HG02759 (cell line): ENCODE results near the gene SHQ1.
"Not testable (repeated sequence)": the region's sequence is repeated elsewhere in the genome, so short reads cannot be mapped to it uniquely, and the experiment has no call there.

Source experiments
- ATAC-seq: cut with Tn5 transposase; IDR thresholded peaks from one replicate; pipeline ENCODE4 v1.9.1; 2021; ENCODE audit warnings: mild to moderate bottlenecking, moderate library complexity; ENCODE audit not compliant: unreplicated experiment

Gene SHQ1

DNA sequence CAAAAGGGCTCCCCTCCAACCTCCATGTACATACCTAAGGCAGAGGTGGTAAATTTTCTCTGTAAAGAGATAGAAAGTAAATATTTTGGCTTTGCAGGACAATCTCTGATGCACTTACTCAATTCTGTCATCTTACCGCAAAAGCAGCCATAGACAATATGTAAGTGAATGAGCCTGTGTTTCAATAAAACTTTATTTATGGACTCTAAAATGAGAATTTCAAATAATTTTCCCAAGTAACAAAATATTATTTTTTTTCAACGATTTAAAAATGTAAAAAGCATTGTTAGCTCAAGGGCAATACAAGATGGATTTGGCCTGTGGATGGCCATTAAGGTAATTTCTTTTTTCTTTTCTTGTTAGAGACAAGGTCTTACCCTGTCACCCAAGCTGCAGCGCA lies 44.7 kb downstream of the SHQ1 start:
- ATAC-seq: no peak

DNA sequence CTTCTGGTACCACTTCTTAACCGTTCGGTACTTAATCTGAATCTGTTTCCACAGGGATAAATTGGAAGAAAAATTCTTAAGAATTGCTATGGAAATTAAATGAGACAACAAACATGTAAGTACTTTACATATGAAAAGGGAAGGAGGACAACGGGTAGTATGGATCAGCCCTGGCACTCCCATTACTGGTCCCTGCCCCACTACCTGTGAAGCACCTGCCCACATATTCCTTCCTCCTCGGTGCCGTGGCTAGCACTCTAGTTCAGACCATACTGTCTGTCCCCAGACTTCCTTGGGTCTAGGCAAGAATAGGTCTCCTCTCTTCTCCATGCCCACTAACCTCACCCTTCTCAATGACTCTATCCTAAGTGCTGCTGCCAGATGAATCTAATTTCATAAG lies 46.2 kb downstream of the SHQ1 start:
- ATAC-seq: no peak

DNA sequence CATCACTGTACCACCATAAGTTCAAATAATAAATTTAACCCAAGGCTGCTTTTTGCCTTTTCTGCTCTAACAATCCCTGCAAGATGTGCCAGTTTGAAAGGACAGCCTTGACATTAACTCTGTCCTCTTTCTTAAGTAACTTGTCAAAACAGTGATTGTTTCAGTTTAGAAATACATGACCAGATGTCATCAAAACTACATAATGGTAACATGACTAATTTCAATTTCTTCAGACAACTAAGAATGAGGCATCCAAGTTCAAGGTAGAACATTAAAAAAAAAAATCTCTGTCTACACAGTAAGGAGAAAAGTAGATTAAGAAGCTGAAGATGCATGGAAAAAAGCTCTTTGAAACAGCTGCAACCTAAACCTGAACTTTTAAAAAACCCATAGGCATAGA lies 47.4 kb downstream of the SHQ1 start:
- no peak for ATAC-seq

DNA sequence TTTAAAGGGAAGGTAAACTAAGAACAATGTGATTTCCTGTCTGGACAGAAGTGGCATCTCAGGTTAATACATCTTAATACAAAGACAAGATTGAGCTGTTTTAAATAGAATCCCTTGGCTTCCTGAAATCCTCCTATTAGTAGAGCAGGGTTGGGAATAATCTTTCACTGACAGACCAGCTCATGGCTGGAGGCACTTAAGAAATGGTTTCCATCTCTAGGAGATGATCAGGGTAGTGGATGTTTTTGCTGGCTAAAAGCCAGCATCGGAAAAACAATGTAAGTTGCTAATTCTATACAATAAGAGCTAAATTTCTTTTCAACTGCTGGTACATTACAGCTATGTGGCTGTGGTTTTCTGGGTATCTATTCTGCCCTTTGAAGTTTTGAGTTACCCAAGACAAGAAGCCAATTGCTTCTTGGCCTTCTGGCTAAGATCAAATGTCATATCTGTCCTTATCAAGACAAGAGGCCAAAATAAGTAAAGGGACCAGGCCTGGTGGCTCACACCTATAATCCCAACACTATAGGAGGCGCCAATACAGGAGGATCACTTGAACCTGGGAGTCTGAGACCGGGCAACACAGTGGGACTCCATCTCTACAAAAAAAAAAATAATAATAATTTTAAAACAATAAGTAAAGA lies 49.6 kb downstream of the SHQ1 start:
- ATAC-seq: no peak

DNA sequence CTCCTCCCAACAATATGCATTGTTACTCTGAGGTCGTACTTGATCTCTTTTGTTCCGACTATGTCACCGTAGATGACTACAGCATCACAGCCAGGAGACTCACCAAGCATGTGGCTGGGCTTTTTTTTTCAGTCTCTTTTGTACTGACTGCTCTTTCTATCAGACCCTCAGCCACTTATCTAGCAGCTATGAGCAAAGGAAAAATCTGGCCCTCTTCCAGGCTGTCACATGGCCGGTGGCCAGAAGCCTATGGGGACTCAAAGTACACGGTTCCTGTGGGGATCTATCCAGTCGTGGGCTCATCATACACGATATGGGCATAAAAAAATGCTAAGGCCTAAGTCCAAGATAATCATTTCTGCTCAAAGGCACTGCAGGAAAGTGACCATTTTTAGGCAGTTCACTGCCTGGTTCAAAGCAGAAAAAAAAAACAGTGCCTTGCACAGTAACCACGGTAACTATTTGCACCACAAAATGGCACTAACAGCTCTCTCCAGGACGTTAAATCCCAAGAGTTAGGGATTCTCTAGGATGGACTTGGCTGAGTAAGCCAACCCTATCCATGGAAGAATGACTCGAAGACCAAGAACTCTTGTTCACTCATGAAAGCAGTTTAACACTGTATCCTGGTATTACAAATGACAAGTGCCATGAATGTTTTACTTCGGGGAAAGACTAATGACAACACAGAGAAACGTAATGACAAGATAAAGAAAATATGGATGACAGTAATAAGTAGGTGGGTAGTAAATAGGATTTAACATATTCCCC lies 50.3 kb downstream of the SHQ1 start:
- ATAC-seq: no peak

DNA sequence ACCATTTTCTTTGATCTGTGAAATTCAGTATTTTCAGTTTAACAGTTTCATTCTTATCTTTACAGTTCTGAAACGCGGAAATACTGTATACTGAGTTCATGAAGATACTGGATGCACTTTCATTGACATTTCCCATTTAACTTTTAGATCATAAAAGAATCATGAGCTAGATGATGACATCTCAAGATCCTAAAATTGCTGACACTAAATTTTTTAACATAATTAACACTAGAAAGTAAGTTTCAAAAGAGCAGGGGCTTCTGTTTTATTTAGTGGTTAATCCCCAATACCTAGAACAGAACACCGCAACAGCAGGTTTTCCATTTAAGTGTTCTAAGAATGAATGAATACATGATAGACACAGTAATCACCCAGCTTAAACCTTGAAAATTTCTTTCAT lies 54.2 kb downstream of the SHQ1 start:
- ATAC-seq: no peak

DNA sequence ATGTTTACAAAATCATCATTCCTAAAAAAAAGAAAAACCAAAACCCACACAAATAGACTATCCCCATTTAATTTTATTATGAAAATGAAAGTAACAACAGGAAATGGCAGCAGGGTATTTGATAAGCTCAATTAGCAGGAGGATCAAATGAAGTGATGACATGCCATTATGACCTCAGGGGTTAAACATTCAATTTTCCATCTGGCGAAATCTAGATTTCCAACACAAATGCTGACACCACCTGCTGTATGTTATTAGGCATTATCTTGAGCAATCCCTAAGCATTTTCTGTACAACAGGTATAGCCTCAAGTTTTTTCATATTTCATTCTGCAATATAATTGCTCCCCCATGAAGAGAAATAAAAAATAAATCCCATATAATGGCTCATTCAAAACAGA lies 57.1 kb downstream of the SHQ1 start:
- no peak for ATAC-seq

DNA sequence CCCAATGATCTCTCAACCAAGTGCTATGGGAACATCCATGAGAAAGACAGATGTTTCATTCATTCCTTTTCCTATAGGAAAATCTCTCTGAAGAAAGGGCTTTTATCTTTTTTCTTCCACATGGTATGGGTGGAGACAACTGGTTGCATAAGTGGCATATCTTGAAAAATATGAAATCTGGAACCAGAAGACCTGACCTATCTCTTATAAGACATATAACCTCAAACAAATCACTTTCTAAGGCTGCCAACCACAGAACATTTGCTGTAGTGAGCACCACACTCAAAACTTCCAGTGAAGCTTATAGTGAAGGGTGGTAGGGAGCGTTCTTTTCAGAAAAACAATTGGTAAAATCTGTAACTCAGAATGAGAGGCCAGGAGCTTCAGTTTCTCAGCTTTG lies 58.5 kb downstream of the SHQ1 start:
- no peak for ATAC-seq

DNA sequence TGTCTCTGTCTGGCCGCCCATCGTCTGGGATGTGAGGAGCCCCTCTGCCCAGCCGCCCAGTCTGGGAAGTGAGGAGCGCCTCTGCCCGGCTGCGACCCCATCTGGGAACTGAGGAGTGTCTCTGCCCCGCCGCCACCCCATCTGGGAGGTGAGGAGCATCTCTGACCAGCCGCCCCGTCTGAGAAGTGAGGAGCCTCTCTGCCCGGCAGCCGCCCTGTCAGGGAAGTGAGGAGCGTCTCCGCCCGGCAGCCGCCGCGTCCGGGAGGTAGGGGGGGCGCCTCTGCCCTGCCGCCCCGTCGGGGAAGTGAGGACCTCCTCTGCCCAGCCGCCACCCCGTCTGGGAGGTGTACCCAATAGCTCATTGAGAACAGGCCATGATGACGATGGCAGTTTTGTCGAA lies 60.0 kb downstream of the SHQ1 start:
- ATAC-seq: not testable (repeated sequence)

DNA sequence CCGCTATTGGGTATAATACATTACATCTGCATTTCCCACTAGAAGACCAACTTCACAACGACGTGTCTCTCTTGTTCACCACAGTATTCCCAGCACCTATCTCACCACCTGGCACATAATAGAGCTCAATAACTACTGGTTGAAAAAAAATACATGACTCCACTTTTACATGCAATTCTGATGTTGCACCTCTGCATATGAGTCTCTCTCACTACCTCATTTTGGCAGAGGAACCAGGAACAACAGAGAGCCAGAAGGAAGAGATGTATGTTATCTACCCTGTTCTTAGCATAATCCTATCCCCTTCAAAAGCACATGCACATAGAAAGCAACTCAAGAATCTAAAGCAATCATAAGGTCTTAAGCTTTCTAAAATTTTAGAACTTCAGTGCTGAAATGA lies 61.6 kb downstream of the SHQ1 start:
- no peak for ATAC-seq

DNA sequence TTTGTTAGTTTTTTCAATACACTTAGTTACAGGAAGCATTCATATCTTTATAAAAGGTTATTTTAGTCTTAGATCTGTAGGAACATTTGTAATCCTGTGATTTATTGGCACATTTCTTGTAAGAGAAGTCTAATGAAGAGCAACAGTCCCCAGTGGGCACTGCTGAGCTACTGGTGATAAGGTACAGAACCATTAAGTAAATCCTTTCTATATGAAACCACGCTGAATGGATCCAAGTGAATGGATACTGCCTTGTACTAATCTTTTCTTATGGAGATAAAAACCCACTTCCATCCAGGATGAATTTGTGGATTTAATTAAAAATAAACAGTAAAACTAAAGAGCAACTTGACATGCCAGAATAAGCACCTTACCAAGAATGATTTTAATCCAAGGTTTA lies 64.0 kb downstream of the SHQ1 start:
- no peak for ATAC-seq

DNA sequence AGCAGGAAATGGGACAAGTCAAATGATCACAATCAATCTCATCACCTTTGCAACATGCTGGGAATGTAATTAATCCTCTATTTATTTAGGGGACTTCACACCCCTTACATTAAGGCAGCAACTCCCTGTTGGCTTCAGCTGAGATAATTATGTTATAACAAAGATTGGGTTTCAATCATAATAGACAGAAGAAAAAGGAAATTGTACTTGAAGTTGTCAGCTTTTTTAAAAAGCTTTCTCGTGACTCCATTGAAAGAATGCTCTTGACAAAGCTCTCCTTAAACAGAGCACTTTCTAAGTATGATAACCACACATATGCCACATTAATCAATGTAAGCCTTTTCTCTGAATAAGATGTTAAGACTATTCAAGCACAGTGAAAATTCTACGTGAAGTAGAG lies 65.7 kb downstream of the SHQ1 start:
- ATAC-seq: no peak

DNA sequence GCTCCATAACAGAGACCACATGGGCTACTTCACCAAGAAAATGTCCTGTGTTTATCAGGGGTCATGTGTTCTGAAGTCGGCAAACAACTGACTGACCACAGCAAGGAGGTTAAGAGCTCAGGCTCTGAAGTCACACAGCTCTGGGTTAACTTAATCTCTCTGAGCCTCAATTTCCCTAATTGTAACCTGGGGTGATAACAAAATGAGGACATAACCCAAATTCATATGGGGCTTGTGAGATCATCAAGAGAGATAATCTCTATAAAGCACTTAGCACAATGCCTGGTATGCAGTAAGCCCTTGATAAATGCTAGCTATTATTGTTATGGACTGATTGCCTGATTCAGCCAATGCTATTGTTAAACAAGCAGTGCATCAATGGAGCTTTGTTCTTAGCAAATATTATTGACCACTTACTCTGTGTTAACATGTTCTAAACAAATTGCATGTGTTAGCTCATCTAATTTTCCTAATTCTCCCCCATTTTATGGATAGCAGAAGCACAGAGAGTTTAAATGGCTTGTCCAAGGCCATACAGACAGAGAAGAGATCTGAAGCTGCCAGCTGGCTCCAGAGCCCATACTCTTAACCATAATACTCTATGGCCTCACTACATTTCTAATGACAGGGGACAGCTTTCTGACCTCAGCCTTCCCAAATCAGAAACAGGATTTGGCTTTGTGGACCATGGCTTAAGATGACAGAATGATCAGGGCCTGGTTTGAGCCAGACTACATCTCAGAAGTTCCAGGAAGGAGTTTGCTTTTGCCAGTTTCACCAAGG lies 78.3 kb downstream of the SHQ1 start:
- ATAC-seq: no peak

DNA sequence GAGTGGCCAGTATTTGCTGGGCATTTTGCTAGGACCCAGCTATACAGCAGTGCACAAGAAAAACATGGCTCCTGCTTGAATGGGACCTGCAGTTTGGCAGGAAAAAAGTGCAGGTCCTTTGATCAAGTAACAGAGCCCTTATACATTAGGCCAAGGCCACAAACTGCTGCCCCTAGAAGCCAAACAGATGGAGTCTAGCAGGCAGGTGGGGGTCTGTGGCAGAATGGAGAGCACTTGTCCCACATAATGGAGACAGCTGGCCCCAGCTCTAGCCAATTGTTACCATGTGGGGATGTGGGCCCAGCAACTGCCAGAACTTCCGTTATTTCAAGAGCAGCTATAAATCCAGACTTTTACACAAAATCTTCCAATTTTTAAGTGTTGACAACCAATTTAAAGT lies 79.3 kb downstream of the SHQ1 start:
- no peak for ATAC-seq

DNA sequence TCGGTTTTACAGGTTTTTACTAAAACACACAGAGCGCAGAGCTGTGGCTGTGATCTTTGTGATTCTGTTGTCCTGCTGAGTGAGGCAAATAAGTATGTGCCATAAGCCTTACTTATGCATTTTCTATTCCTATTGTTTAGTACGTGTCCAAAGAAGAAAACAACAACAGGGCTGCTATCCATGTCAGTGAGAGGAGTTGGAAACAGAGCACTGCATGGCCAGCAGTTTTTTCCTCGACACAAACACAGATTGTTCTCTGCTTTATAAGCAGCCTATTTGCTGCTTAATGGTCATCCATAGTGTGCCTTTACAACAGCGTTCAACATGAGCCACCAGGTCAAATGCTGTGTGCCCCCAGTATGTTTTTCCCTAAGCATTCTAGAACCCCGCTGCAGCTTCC lies 79.8 kb downstream of the SHQ1 start:
- ATAC-seq: no peak

DNA sequence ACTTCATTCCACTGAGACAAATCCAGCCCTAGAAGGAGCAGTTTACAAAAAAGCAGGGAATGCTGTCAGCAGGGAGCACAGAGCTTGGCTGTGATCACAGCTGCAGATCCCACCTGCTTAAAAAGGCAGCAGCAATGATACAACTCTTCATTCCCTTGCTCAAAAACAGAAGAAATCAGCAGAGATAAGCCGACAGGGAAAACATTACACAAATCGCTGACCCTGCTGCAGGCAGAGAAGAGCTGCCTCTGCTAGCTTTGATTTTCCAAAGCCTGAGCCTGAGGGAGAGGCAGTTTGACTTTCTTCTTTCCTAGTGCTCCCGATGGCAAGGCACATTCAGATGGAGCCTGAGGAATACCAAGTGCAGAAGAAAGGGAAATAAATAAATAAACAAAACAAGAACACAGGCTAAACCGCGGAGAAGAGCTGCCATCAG lies 80.2 kb downstream of the SHQ1 start:
- ATAC-seq: no peak

DNA sequence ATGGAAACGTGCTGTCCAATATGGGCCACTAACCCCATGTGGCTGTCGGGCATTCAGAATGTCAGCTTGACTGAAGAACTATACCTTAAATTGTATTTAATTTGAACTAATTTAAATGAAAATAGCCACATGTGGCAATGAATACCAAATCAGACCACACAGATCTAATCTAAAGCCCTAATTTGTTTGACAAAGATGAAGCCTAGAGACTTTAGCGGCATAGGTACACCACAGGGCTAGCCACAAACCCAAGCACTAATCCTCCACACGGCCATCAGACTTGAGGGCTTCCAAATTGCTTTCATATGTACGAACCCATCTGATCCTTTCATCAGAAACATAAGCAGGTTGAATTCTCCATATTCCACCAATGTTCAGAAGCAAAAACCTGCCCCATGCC lies 81.4 kb downstream of the SHQ1 start:
- no peak for ATAC-seq

DNA sequence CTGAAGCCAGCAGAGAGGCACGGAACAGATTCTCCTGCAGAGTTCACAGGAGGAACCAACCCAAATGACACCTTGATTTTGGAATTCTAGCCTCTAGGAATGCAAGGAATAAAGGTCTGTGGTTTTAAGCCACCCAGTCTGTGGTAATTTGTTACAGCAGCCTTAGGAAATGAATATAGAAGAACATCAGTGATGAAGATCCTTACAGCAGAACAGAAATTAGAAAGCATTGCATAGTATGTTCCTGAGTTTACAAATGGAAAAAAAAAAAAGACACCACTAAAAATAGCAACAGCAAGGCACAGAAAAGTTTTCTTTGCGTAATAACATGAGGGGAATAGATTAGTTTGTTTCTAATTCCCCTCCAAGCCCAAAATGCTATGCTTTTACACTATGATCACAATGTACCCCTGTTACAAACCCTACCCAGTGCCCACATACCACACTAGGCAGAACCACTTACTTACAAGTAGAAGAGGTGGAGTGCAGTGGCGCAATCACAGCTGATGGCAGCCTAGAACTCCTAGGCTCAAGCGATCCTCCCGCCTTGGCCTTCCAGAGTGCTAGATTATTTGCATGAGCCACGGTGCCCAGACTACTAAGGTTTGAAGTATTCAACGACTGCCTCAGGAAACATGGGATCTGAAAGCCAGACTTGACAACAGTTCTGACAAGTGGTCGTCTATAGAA lies 84.3 kb downstream of the SHQ1 start:
- ATAC-seq: no peak

DNA sequence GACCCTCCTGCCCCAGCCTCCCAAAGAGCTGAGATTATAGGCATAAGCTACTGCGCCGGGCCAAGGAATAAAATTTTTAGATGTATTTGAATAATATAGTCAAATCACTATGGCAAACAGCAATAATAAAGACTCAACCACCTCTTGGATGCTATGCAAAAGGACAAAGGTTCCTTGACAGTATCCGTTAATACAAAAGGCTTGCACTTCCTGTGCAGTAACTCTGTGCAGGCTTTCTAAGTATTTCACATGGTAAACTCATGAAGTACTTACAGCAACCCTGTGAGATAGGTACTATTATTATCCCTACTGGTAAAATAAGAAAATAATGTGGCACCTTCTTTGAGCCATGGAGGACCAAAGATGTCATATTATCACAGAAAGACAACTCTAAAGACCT lies 86.8 kb downstream of the SHQ1 start:
- ATAC-seq: no peak

DNA sequence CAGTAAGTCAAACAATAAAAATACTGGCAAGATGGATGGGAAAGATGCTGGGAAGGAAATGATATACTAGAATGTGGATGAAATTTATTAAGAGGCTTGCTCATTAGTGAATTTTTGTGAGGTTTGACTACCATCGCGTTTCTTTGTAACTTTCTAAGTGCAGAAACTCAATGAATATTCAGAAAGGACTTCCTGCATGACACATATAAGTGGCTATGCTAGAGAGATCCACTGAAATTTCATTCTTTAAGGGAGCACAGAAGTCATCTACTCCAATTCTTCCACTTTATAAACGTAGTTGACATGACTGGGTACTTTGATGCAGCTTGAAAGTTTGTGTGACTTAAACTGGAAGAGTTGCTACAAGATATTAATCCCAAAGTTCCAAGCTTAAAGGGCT lies 88.0 kb downstream of the SHQ1 start:
- no peak for ATAC-seq

DNA sequence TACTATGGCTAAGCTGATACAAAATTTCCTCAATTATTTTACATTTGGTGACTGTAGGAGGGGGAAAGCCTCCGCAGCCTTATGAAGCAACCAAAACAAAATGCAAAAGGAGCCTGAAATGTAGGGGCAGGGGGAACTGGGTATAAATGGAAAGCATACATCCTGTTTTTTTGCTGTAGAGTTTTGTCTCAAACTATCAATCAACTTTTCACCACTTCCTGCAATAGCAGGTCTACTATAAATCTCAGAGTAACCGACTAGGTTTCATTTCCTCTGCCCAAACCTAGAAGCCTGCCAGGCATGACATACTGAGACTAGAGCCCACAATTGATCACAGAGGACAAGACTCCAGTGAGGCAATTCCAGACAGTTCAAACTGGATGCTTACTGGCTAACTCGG lies 91.3 kb downstream of the SHQ1 start:
- peak; percentile 100 for ATAC-seq
